Activated B cell treated with CpG ODN at 0.5 μM for 24 hours (primary cell): ENCODE data around the gene LRP3. TPM values are rescaled to one million over a fixed set of nuclear protein-coding genes. Genes with fewer than 3 reads are reported as not detected.

Experiments used
- ATAC-seq: fragments of 200-7000 bp; cut with Tn5 transposase; one replicate; pipeline ENCODE4 v1.10.0; 2021; ENCODE audit warnings: low read depth, mild to moderate bottlenecking, moderate library complexity
- CTCF ChIA-PET: fragments of 350-600 bp; sonication (Branson Sonifier 250); formaldehyde crosslinking; loops from one replicate; lab custom pipeline; 2021; ENCODE audit warnings: antibody characterized with exemption; lab: Charles Lee
- POLR2A ChIA-PET: fragments of 350-600 bp; sonication (Branson Sonifier 250); formaldehyde crosslinking; loops from one replicate; lab custom pipeline; 2021; ENCODE audit warnings: antibody characterized with exemption; lab: Charles Lee
- DNase-seq: peaks from one replicate; pipeline ENCODE4 v3.0.0; 2022
- H3K27ac Mint-ChIP-seq: one replicate; pipeline ENCODE4 v1.8.0; 2020; ENCODE audit warnings: mixed read lengths
- H3K27me3 Mint-ChIP-seq: one replicate; pipeline ENCODE4 v1.8.0; 2021; ENCODE audit warnings: mixed read lengths
- H3K36me3 Mint-ChIP-seq: one replicate; pipeline ENCODE4 v1.8.0; 2021; ENCODE audit warnings: low read depth, mixed read lengths
- H3K4me1 Mint-ChIP-seq: one replicate; pipeline ENCODE4 v1.8.0; 2021; ENCODE audit warnings: mixed read lengths
- H3K4me3 Mint-ChIP-seq: one replicate; pipeline ENCODE4 v1.8.0; 2020; ENCODE audit warnings: mild to moderate bottlenecking, mixed read lengths
- H3K9me3 Mint-ChIP-seq: one replicate; pipeline ENCODE4 v1.8.0; 2020; ENCODE audit warnings: mixed read lengths
- intact Hi-C: fragments of 100-400 bp; cut with micrococcal nuclease; formaldehyde crosslinking; loops from one replicate; pipeline ENCODE4 v1.15.1; 2024
- total RNA-seq: library from RNA; stranded (reverse); gene quantifications from 2 replicates; pipeline ENCODE4 v1.2.3, GENCODE V29; 2022
- TF ChIP-seq, protein P1 (sequence below): fragments of 200-600 bp; IDR thresholded peaks from one replicate; pipeline ENCODE4 v1.8.0; 2022; ENCODE audit warnings: antibody characterized with exemption, mild to moderate bottlenecking

Gene LRP3
- total RNA-seq, 1 donor from 2014 or later, result not detected

DNA sequence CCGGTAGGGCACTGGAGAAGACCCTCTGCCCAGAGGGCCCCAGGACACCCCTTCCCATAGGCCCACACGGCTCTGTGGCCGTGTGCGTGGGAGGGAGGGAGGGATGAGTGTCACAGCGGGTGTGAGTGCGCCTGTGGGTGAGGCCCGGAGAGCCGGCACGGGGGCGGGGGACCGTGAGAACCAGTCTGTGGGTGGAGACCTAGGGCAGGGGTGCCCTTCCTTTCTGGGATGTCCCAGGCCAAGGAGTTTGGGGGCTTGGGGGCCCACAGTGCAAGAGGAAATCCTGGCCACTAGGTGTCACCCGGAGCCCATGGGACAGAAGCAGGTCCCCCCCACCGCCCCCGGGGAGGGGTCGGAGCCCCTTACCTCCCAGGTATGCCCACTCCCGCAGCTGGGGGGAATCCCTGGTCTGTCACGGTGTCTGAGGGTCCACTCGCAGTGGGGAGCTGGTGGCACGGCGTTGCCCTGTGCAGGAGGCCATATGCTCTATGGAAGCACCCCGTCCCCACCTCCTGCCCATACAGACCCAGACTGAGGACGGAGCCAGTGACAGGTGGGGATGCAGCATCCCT, 47.5 kb downstream of the LRP3 start:
- ATAC-seq, result no peak
- Mint-ChIP-seq H3K4me1 (no peaks in the 10 kb centered on the region), H3K4me3 (no peak overlapping the region), H3K9me3 (no peaks in the 10 kb centered on the region), H3K27me3 (peaks cover 2% of the 10 kb centered on the region), H3K27ac (no peak overlapping the region), H3K36me3 (no peaks in the 10 kb centered on the region)
- TF ChIP-seq, protein P1, sequence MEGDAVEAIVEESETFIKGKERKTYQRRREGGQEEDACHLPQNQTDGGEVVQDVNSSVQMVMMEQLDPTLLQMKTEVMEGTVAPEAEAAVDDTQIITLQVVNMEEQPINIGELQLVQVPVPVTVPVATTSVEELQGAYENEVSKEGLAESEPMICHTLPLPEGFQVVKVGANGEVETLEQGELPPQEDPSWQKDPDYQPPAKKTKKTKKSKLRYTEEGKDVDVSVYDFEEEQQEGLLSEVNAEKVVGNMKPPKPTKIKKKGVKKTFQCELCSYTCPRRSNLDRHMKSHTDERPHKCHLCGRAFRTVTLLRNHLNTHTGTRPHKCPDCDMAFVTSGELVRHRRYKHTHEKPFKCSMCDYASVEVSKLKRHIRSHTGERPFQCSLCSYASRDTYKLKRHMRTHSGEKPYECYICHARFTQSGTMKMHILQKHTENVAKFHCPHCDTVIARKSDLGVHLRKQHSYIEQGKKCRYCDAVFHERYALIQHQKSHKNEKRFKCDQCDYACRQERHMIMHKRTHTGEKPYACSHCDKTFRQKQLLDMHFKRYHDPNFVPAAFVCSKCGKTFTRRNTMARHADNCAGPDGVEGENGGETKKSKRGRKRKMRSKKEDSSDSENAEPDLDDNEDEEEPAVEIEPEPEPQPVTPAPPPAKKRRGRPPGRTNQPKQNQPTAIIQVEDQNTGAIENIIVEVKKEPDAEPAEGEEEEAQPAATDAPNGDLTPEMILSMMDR, result no peak
- intact Hi-C loops, result loop anchor here (1.0 kb wide), 1 partner anchor 166 kb away; no protein-coding TSS in a partner anchor
- ChIA-PET CTCF (interaction anchor here (2.3 kb wide), 1 partner anchor 165 kb away, joined by 19 read pairs; no protein-coding TSS in a partner anchor), POLR2A (no interaction called here)
- no peak for DNase-seq

DNA sequence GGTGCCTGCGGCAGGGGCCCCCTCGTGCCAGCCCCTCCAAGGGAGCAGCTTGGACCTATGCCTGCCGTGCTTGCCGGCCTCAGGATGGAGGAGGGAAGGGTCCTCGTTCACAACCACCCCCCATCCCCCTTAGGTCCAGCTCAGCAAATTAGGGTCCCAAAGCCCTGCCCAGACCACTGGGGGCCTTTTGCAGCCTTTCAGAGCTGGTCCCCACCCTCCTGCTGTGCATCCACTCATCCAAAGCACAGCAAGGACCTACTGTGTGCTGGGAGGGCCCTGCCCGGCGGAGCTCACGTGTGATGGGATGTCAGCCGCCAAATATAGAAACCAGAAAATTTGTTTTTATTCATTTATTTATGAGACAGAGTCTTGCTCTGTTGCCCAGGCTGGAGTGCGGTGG, 48.0 kb downstream of the LRP3 start:
- DNase-seq, result no peak
- Mint-ChIP-seq H3K27me3 (peaks cover 2% of the 10 kb centered on the region), H3K27ac (no peak overlapping the region), H3K9me3 (no peaks in the 10 kb centered on the region), H3K4me3 (no peak overlapping the region), H3K4me1 (no peaks in the 10 kb centered on the region), H3K36me3 (no peaks in the 10 kb centered on the region)
- intact Hi-C loops, result no loop called here
- ChIA-PET POLR2A (no interaction called here), CTCF (interaction anchor here (2.3 kb wide), 1 partner anchor 165 kb away, joined by 19 read pairs; no protein-coding TSS in a partner anchor)
- ATAC-seq, result no peak
- TF ChIP-seq, protein P1, result no peak

DNA sequence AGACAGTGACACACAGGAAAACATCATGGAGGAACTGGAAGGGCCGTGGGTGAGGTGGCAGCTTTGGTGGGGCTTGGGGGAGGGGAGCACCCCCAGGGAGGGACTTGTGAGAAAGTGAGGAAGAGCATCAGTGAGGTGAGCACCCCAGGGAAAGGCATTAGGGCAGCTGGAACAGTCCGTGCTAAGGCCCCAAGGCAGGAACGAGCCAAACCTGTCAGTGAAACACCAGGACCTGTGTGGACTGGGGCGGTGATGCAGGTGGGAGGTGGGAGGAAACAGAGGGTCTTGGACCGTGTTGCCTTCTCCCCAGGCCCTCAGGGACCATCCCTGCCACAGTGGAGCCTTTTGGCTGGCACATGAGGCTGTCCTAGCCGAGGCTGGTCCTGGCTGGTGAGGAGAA, 48.8 kb downstream of the LRP3 start:
- H3K27ac Mint-ChIP-seq, result no peak overlapping the region
- TF ChIP-seq, protein P1, result no peak

DNA sequence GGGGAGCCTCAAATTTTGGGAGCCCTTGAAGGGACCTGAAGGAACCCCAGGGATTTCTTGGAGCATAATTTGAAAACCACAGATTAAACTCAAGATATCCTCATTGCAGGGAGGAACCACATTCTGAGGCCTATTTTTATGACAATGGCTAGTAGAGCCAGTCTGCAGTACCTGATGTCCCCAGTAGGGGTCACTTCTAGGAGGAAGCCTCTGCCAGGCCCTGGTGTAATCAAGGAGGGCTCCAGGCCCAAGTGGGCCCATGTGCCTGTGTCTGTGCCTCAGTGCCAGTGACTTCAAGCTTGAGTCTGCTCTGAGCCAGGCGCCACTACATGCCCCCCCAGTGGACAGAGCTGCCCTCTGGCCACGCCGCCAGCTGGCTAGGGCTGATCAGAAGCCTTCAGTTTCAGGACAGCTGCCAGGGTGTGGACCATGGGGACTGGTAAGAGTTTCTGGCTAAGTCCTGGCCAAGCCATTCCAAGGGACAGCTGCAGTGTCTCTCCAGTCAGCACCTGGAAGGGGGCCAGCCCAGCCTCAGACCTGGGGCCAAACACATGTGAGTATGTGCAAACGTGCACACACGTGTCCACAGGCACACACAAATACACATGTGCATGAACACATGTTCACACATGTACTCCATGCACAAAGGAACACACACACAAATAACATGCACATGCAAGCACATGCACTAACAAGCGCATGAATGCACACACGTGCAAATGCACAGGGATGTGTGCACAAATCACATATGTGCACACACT, 52.0 kb downstream of the LRP3 start:
- no peak overlapping the region for H3K27ac Mint-ChIP-seq
- no peaks in the 10 kb centered on the region for H3K4me1 Mint-ChIP-seq
- H3K36me3 Mint-ChIP-seq, result no peaks in the 10 kb centered on the region
- CTCF ChIA-PET, result interaction anchor here (1.0 kb wide), 1 partner anchor 170 kb away, joined by 3 read pairs; no protein-coding TSS in a partner anchor
- H3K9me3 Mint-ChIP-seq, result no peaks in the 10 kb centered on the region
- no peak overlapping the region for H3K4me3 Mint-ChIP-seq
- POLR2A ChIA-PET, result no interaction called here
- TF ChIP-seq, protein P1, result no peak
- intact Hi-C loops, result no loop called here
- no peak for ATAC-seq
- peaks cover 2% of the 10 kb centered on the region for H3K27me3 Mint-ChIP-seq
- DNase-seq, result no peak

More for the DNA sequence above, 48.8 kb downstream of the LRP3 start:
- intact Hi-C loops, result no loop called here
- ATAC-seq (no peak), DNase-seq (no peak)
- no peaks in the 10 kb centered on the region for H3K4me1 Mint-ChIP-seq
- no peak overlapping the region for H3K4me3 Mint-ChIP-seq
- no peaks in the 10 kb centered on the region for H3K36me3 Mint-ChIP-seq
- H3K9me3 Mint-ChIP-seq, result no peaks in the 10 kb centered on the region
- ChIA-PET CTCF (interaction anchor here (2.3 kb wide), 1 partner anchor 164 kb away, joined by 19 read pairs; no protein-coding TSS in a partner anchor), POLR2A (no interaction called here)
- H3K27me3 Mint-ChIP-seq, result peaks cover 2% of the 10 kb centered on the region

DNA sequence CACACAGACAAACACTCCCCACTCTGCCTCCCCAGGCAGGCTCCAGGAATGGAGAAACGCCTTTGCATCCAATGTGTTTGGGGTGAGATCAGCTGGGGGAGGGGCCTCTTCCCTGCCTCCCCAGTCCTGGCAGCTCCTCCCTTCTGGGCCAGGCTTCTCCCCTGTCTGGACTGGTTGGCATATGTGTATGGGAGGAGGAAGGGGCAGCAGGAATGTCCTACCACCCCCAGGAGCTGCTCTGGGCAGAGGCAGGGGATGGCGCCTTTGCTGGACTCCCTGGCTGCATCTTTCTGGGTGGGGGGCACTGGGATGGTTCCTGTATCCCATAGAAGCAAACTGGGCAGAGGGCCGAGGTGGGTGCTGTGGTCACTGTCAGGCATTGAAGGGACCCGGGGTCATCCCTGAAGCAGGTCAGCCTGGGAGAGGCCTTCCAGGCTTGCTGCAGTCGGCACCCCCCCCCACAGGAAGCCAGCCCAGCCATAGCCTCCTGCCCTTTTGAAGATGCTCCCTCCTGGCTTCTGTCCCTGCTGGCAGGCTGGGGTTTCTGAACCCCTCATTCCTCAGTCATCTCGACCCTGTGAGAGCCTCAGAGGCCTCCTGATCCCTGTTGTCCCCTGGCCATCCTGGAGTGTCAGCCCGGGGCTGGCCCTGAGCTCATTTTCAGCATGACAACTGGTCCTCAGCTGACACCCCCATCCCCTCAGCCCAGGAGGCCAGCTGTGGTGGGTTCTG, 52.7 kb downstream of the LRP3 start:
- TF ChIP-seq, protein P1, result no peak

More for the DNA sequence above, 52.7 kb downstream of the LRP3 start:
- Mint-ChIP-seq H3K27me3 (peaks cover 2% of the 10 kb centered on the region), H3K4me1 (no peaks in the 10 kb centered on the region), H3K27ac (no peak overlapping the region), H3K36me3 (no peaks in the 10 kb centered on the region), H3K4me3 (no peak overlapping the region), H3K9me3 (no peaks in the 10 kb centered on the region)
- ChIA-PET CTCF (no interaction called here), POLR2A (no interaction called here)
- no peak for DNase-seq
- intact Hi-C loops, result no loop called here
- no peak for ATAC-seq
